Glomerular endothelial cell (primary cell): Measurements from ENCODE around the gene POLR1H. TPM values are rescaled to one million over a fixed set of nuclear protein-coding genes. Genes with fewer than 3 reads are reported as not detected.
"Not testable (repeated sequence)": the region's sequence is repeated elsewhere in the genome, so short reads cannot be mapped to it uniquely, and the experiment has no call there.

ENCODE experiments used
- DNase-seq: peaks from one replicate; pipeline ENCODE4 v3.0.0-alpha.2; 2011; ENCODE audit warnings: low read depth, low spot score; ENCODE audit errors: extremely low read depth
- total RNA-seq: library from RNA; depleted of rRNA; stranded (reverse); fragments of >200 nt; gene quantifications from 2 replicates; pipeline ENCODE4 v1.2.3, GENCODE V29; 2015

Gene POLR1H
- 19.2 and 26.4 TPM in 2 replicates for total RNA-seq

- DNase-seq = peak; percentile 88
These were observed at the start of gene POLR1H for GRCh38 chr6:30061092-30061857. TSS of gene POLR1H (plus strand) at chr6:30061265. CDS start at chr6:30061525, 260 bp downstream.

GRCh38 chr6:30013291-30013922 is 47.7 kb upstream of the POLR1H start:
- DNase-seq = no peak

GRCh38 chr6:30019819-30020218 is 41.2 kb upstream of the POLR1H start:
- DNase-seq = no peak

GRCh38 chr6:30020626-30021025 is 40.4 kb upstream of the POLR1H start:
- DNase-seq = no peak

GRCh38 chr6:30022189-30022588 is 38.9 kb upstream of the POLR1H start:
- no peak for DNase-seq

- DNase-seq = not testable (repeated sequence)
These were observed 38.4 kb upstream of the POLR1H start for GRCh38 chr6:30022712-30023111.

GRCh38 chr6:30025186-30025585 is 35.9 kb upstream of the POLR1H start:
- DNase-seq = no peak

GRCh38 chr6:30029588-30029987 is 31.5 kb upstream of the POLR1H start:
- no peak for DNase-seq

- no peak for DNase-seq
These were observed 29.7 kb upstream of the POLR1H start for GRCh38 chr6:30031381-30031780.

- DNase-seq = not testable (repeated sequence)
These were observed 27.6 kb upstream of the POLR1H start for GRCh38 chr6:30033440-30033839.

- no peak for DNase-seq
These were observed 25.3 kb upstream of the POLR1H start for GRCh38 chr6:30035784-30036183.

GRCh38 chr6:30037182-30037788 is 23.8 kb upstream of the POLR1H start:
- DNase-seq = no peak

- DNase-seq = no peak
These were observed 19.8 kb upstream of the POLR1H start for GRCh38 chr6:30041221-30041620.

GRCh38 chr6:30041821-30042220 is 19.2 kb upstream of the POLR1H start:
- DNase-seq = no peak

- no peak for DNase-seq
These were observed 18.6 kb upstream of the POLR1H start for GRCh38 chr6:30042476-30042875.

- no peak for DNase-seq
These were observed 18.2 kb upstream of the POLR1H start for GRCh38 chr6:30042914-30043313.

- DNase-seq = no peak
These were observed 17.3 kb upstream of the POLR1H start for GRCh38 chr6:30043744-30044143.

GRCh38 chr6:30044630-30045029 is 16.4 kb upstream of the POLR1H start:
- no peak for DNase-seq

- DNase-seq = no peak
These were observed 13.8 kb upstream of the POLR1H start for GRCh38 chr6:30047220-30047619.

- no peak for DNase-seq
These were observed 7.4 kb upstream of the POLR1H start for GRCh38 chr6:30053682-30054081.

GRCh38 chr6:30055513-30055912 is 5.6 kb upstream of the POLR1H start:
- no peak for DNase-seq

GRCh38 chr6:30060606-30061091 is 416 bp upstream of the POLR1H start:
- DNase-seq = no peak
